ENCODE results near the gene ALOX5. TPM values are rescaled to one million over a fixed set of nuclear protein-coding genes. Genes with fewer than 3 reads are reported as not detected.
"Not testable (repeated sequence)": the region's sequence is repeated elsewhere in the genome, so short reads cannot be mapped to it uniquely, and the experiment has no call there.

The ALOX5 gene
- total RNA-seq, 1 experiment from 2014 or later: 0.11 TPM

DNA sequence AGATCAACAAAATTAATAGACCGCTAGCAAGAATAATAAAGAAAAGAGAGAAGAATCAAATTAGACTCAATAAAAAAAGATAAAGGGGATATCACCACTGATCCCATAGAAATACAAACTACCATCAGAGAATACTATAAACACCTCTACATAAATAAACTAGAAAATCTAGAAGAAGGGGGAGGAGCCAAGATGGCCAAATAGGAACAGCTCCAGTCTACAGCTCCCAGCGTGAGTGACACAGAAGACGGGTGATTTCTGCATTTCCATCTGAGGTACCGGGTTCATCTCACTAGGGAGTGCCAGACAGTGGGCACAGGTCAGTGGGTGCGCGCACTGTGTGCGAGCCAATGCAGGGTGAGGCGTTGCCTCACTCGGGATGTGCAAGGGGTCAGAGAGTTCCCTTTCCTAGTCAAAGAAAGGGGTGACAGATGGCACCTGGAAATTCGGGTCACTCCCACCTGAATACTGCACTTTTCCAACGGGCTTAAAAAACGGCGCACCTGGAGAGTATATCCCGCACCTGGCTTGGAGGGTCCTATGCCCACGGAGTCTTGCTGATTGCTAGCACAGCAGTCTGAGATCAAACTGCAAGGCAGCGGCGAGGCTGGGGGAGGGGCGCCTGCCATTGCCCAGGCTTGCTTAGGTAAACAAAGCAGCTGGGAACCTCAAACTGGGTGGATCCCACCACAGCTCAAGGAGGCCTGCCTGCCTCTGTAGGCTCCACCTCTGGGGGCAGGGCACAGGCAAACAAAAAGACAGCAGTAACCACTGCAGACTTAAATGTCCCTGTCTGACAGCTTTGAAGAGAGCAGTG lies 11.8 kb upstream of the ALOX5 start:
- intact Hi-C loops (cut with micrococcal nuclease); H3K79me2 ChIP-seq (ENCODE audit: low read length); H3K9ac ChIP-seq (ENCODE audit: low read length); BruUV-seq (replicated peaks); H3K9me3 ChIP-seq (ENCODE audit: low read length); H3K27ac ChIP-seq (ENCODE audit: low read length); H4K20me1 ChIP-seq (ENCODE audit: low read length); POLR2A ChIA-PET (ENCODE audit: unreplicated experiment); H3K4me3 ChIP-seq (ENCODE audit: low read length); H3K9me2 ChIP-seq (replicated peaks; ENCODE audit: low read length); DNase-seq; H2AFZ ChIP-seq (ENCODE audit: low read length); ATAC-seq; H3K4me1 ChIP-seq (ENCODE audit: insufficient read depth, low read length); H3F3A ChIP-seq (ENCODE audit: low read length, unreplicated experiment); CTCF ChIA-PET; H3K4me2 ChIP-seq (ENCODE audit: low read length); H3K36me3 ChIP-seq (ENCODE audit: low read depth, low read length): not testable (repeated sequence)
- H3K27me3 ChIP-seq (ENCODE audit: low read length): peaks cover 21% of the 10 kb centered on the region

- H3K9me2 ChIP-seq (replicated peaks; ENCODE audit: low read length); BruUV-seq (replicated peaks); POLR2A ChIA-PET (ENCODE audit: unreplicated experiment); H3K79me2 ChIP-seq (ENCODE audit: low read length); H3K4me3 ChIP-seq (ENCODE audit: low read length); CTCF ChIA-PET; H3K4me1 ChIP-seq (ENCODE audit: insufficient read depth, low read length); H3F3A ChIP-seq (ENCODE audit: low read length, unreplicated experiment); H3K9ac ChIP-seq (ENCODE audit: low read length); H3K9me3 ChIP-seq (ENCODE audit: low read length); intact Hi-C loops (cut with micrococcal nuclease); H2AFZ ChIP-seq (ENCODE audit: low read length); H3K4me2 ChIP-seq (ENCODE audit: low read length); H4K20me1 ChIP-seq (ENCODE audit: low read length); H3K27ac ChIP-seq (ENCODE audit: low read length); ATAC-seq; DNase-seq; H3K36me3 ChIP-seq (ENCODE audit: low read depth, low read length): not testable (repeated sequence)
- H3K27me3 ChIP-seq (ENCODE audit: low read length): peaks cover 35% of the 10 kb centered on the region
These were observed 6.4 kb upstream of the ALOX5 start for GRCh38 chr10:45367643-45368042.

DNA sequence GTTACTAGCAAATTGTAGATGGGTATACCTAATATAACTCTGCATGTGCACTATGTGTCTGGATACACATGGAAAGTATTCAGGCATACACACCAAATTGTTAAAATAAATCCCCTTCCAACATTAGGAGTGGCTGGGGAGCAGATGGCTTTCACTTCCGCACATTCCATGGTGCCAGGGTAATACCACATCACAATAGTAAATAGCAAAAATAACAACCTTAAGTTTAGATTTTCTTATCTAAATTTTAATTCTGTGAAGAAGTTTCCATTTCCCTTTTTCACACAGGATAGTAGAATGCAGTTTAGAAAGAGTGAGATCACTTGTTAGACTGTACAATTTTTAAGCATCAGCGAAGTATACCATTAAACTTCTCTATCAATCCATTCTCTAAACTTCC lies 5.8 kb upstream of the ALOX5 start:
- no peak overlapping the region for H3K4me3 ChIP-seq (ENCODE audit: low read length)
- no TSS peak for BruUV-seq (replicated peaks)
- CTCF ChIA-PET: no interaction called here

More for the DNA sequence above, 5.8 kb upstream of the ALOX5 start:
- no peaks in the 10 kb centered on the region for H3F3A ChIP-seq (ENCODE audit: low read length, unreplicated experiment)
- no peak overlapping the region for H3K4me2 ChIP-seq (ENCODE audit: low read length)
- H3K36me3 ChIP-seq (ENCODE audit: low read depth, low read length): no peaks in the 10 kb centered on the region
- peaks cover 41% of the 10 kb centered on the region for H3K27me3 ChIP-seq (ENCODE audit: low read length)
- H3K9me2 ChIP-seq (replicated peaks; ENCODE audit: low read length): no peaks in the 10 kb centered on the region
- H4K20me1 ChIP-seq (ENCODE audit: low read length): no peaks in the 10 kb centered on the region
- no peak overlapping the region for H2AFZ ChIP-seq (ENCODE audit: low read length)
- POLR2A ChIA-PET (ENCODE audit: unreplicated experiment): no interaction called here
- H3K79me2 ChIP-seq (ENCODE audit: low read length): no peaks in the 10 kb centered on the region
- DNase-seq (no peak), ATAC-seq (no peak)
- TF ChIP-seq EZH2 (IDR thresholded peaks at IDR 0.05; ENCODE audit: low read length, unreplicated experiment): no peak
- TF ChIP-seq CTCF (conservative IDR thresholded peaks at IDR 0.05; ENCODE audit: low read depth, low read length): no peak
- no peak for TF ChIP-seq EZH2phosphoT487 (IDR thresholded peaks at IDR 0.05; ENCODE audit: borderline replicate concordance, low read length)
- H3K4me1 ChIP-seq (ENCODE audit: insufficient read depth, low read length): no peaks in the 10 kb centered on the region
- intact Hi-C loops (cut with micrococcal nuclease): no loop called here
- no peak overlapping the region for H3K27ac ChIP-seq (ENCODE audit: low read length)
- H3K9ac ChIP-seq (ENCODE audit: low read length): no peak overlapping the region
- H3K9me3 ChIP-seq (ENCODE audit: low read length): no peaks in the 10 kb centered on the region
